Loucy (cell line): ENCODE measurements around the gene CLK4.

Experiments used
- H2AFZ ChIP-seq: fragments of 200-600 bp; sonication (generic); 2 replicates; pipeline ENCODE4 v1.6.0; 2016; ENCODE audit warnings: antibody characterized with exemption, mild to moderate bottlenecking, low read length, moderate library complexity
- H3F3A ChIP-seq: fragments of 200-600 bp; 2 replicates; pipeline ENCODE4 v1.6.0; 2016; ENCODE audit warnings: antibody characterized with exemption, low read depth, mild to moderate bottlenecking
- H3K27me3 ChIP-seq: fragments of 200-600 bp; sonication (generic); 2 replicates; pipeline ENCODE4 v1.6.1; 2014; ENCODE audit warnings: low read length, mild to moderate bottlenecking; ENCODE audit not compliant: insufficient read depth, poor library complexity, severe bottlenecking
- H3K36me3 ChIP-seq: fragments of 200-600 bp; sonication (generic); 2 replicates; pipeline ENCODE4 v1.6.1; 2016; ENCODE audit warnings: low read length; ENCODE audit not compliant: insufficient read depth
- H3K4me1 ChIP-seq: fragments of 200-600 bp; sonication (generic); 2 replicates; pipeline ENCODE4 v1.5.1; 2014; ENCODE audit warnings: low read length, mild to moderate bottlenecking; ENCODE audit not compliant: insufficient read depth, poor library complexity, severe bottlenecking
- H3K4me2 ChIP-seq: fragments of 200-600 bp; sonication (generic); 2 replicates; pipeline ENCODE4 v1.6.0; 2014; ENCODE audit warnings: antibody characterized with exemption, low read length, low read depth, mild to moderate bottlenecking; ENCODE audit not compliant: poor library complexity, severe bottlenecking
- H3K4me3 ChIP-seq: fragments of 200-600 bp; sonication (generic); 2 replicates; pipeline ENCODE4 v1.5.1; 2014; ENCODE audit warnings: low read length, mild to moderate bottlenecking, mixed read lengths; ENCODE audit not compliant: poor library complexity, severe bottlenecking
- H3K79me2 ChIP-seq: fragments of 200-600 bp; sonication (generic); 2 replicates; pipeline ENCODE4 v1.6.1; 2014; ENCODE audit warnings: low read length; ENCODE audit not compliant: insufficient read depth
- H3K9ac ChIP-seq: fragments of 200-600 bp; sonication (generic); 2 replicates; pipeline ENCODE4 v1.6.0; 2014; ENCODE audit warnings: mild to moderate bottlenecking, low read depth, low read length, moderate library complexity; ENCODE audit not compliant: poor library complexity, severe bottlenecking
- H3K9me2 ChIP-seq: fragments of 200-600 bp; sonication (generic); replicated peaks from 2 replicates; pipeline ENCODE4 v1.6.1; 2016; ENCODE audit warnings: low read depth, low read length, mixed read lengths
- H3K9me3 ChIP-seq: fragments of 200-600 bp; sonication (generic); 2 replicates; pipeline ENCODE4 v1.6.1; 2014; ENCODE audit warnings: mild to moderate bottlenecking, antibody characterized with exemption, low read length, low read depth; ENCODE audit not compliant: insufficient read depth
- H4K20me1 ChIP-seq: fragments of 200-600 bp; sonication (generic); 2 replicates; pipeline ENCODE4 v1.6.0; 2014; ENCODE audit warnings: antibody characterized with exemption, low read length, mild to moderate bottlenecking; ENCODE audit not compliant: insufficient read depth, poor library complexity, severe bottlenecking
- EZH2phosphoT487 ChIP-seq: fragments of 200-600 bp; IDR thresholded peaks from 2 replicates; pipeline ENCODE4 v1.6.1; 2018; ENCODE audit warnings: antibody characterized with exemption, mild to moderate bottlenecking, moderate library complexity, borderline replicate concordance
- TF ChIP-seq, protein P1 (sequence below): fragments of 200-600 bp; sonication (generic); conservative IDR thresholded peaks from 2 replicates; pipeline ENCODE4 v1.5.1; 2014; ENCODE audit warnings: mild to moderate bottlenecking, antibody characterized with exemption, low read length

CLK4 gene

DNA sequence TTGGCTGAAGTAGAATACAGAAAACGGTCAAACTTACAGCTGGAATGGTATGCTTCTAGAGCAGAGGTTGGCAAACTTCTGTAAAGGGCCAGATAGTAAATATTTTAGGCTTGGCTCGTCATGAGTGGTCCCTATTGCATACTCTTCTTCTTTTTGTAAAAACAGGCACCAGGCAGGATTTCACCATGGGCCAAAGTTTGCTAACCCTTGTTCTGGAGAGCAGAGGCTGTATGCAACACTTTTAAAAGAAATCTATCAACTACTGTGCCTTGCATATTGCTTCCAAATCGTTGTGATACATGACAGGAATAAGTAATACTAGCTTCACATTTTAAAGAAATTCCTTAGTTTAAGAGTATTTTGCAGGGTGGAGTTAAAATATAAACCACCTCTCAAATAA lies 21.1 kb downstream of the CLK4 start:
- Histone ChIP-seq H3K9ac (no peak overlapping the region), H4K20me1 (no peaks in the 10 kb centered on the region), H3K9me2 (no peaks in the 10 kb centered on the region), H2AFZ (no peak overlapping the region), H3F3A (no peaks in the 10 kb centered on the region), H3K4me2 (no peak overlapping the region), H3K36me3 (peaks cover 43% of the 10 kb centered on the region; the same call in 1 of the 2 replicates), H3K4me3 (no peak overlapping the region), H3K27me3 (no peaks in the 10 kb centered on the region), H3K79me2 (no peaks in the 10 kb centered on the region), H3K4me1 (no peaks in the 10 kb centered on the region), H3K9me3 (no peaks in the 10 kb centered on the region)
- TF ChIP-seq, protein P1, sequence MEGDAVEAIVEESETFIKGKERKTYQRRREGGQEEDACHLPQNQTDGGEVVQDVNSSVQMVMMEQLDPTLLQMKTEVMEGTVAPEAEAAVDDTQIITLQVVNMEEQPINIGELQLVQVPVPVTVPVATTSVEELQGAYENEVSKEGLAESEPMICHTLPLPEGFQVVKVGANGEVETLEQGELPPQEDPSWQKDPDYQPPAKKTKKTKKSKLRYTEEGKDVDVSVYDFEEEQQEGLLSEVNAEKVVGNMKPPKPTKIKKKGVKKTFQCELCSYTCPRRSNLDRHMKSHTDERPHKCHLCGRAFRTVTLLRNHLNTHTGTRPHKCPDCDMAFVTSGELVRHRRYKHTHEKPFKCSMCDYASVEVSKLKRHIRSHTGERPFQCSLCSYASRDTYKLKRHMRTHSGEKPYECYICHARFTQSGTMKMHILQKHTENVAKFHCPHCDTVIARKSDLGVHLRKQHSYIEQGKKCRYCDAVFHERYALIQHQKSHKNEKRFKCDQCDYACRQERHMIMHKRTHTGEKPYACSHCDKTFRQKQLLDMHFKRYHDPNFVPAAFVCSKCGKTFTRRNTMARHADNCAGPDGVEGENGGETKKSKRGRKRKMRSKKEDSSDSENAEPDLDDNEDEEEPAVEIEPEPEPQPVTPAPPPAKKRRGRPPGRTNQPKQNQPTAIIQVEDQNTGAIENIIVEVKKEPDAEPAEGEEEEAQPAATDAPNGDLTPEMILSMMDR, result no peak
- TF ChIP-seq EZH2phosphoT487, result no peak

- H3K4me1 ChIP-seq, result no peaks in the 10 kb centered on the region
- TF ChIP-seq, protein P1, result no peak
- no peak for TF ChIP-seq EZH2phosphoT487
- no peak overlapping the region for H3K4me2 ChIP-seq
- no peaks in the 10 kb centered on the region for H3K79me2 ChIP-seq
- no peaks in the 10 kb centered on the region for H3K27me3 ChIP-seq
- H2AFZ ChIP-seq, result no peak overlapping the region
- no peak overlapping the region for H3K9ac ChIP-seq
- H3K4me3 ChIP-seq, result no peak overlapping the region
- no peaks in the 10 kb centered on the region for H3F3A ChIP-seq
- H3K36me3 ChIP-seq, result peaks cover 32% of the 10 kb centered on the region; the same call in 1 of the 2 replicates
- H3K9me3 ChIP-seq, result no peaks in the 10 kb centered on the region
- H3K9me2 ChIP-seq, result no peaks in the 10 kb centered on the region
- H4K20me1 ChIP-seq, result no peaks in the 10 kb centered on the region
Measured at GRCh38 chr5:178602752-178603151, 24.1 kb downstream of the CLK4 start.

- Histone ChIP-seq H2AFZ (no peak overlapping the region), H3K9ac (no peak overlapping the region), H3K4me2 (no peak overlapping the region), H3K27me3 (no peaks in the 10 kb centered on the region), H3K4me3 (no peak overlapping the region), H3K4me1 (no peaks in the 10 kb centered on the region), H3F3A (no peaks in the 10 kb centered on the region), H3K36me3 (no peaks in the 10 kb centered on the region), H3K79me2 (no peaks in the 10 kb centered on the region), H4K20me1 (no peaks in the 10 kb centered on the region), H3K9me3 (no peaks in the 10 kb centered on the region; the same call in 1 of the 2 replicates), H3K9me2 (no peaks in the 10 kb centered on the region)
- TF ChIP-seq, protein P1, result no peak
- TF ChIP-seq EZH2phosphoT487, result no peak
Measured at GRCh38 chr5:178595750-178596149, 31.1 kb downstream of the CLK4 start.
